SK-N-MC (cell line): ENCODE measurements around the gene NUDT12.

Experiments used
- DNase-seq: peaks from one replicate; pipeline ENCODE4 v3.0.0-alpha.2; 2011; ENCODE audit warnings: low read depth, low spot score
- H3K27ac ChIP-seq: fragments of 200-600 bp; sonication (generic); 2 replicates; pipeline ENCODE4 v1.5.1; 2016; ENCODE audit warnings: mixed run types
- H3K36me3 ChIP-seq: fragments of 200-600 bp; sonication (generic); 2 replicates; pipeline ENCODE4 v1.6.1; 2017; ENCODE audit warnings: antibody characterized with exemption, low read length, mixed read lengths; ENCODE audit not compliant: insufficient read depth
- H3K4me3 ChIP-seq: fragments of 200-600 bp; sonication (generic); 2 replicates; pipeline ENCODE4 v1.5.1; 2016
- H3K9ac ChIP-seq: fragments of 200-600 bp; sonication (generic); 2 replicates; pipeline ENCODE4 v1.8.0; 2017; ENCODE audit warnings: mixed run types, mixed read lengths; ENCODE audit not compliant: insufficient read length
- H3K9me3 ChIP-seq: fragments of 200-600 bp; sonication (generic); 2 replicates; pipeline ENCODE4 v1.6.1; 2017; ENCODE audit warnings: low read depth, mild to moderate bottlenecking, antibody characterized with exemption, low read length, moderate library complexity, mixed read lengths
- EZH2 ChIP-seq: fragments of 200-600 bp; sonication (generic); IDR thresholded peaks from one replicate; pipeline ENCODE4 v1.6.1; 2017; ENCODE audit warnings: antibody characterized with exemption
- FOXP2 ChIP-seq: optimal IDR thresholded peaks from 2 replicates; pipeline ENCODE3; 2011; ENCODE audit warnings: mild to moderate bottlenecking, moderate library complexity; ENCODE audit not compliant: insufficient read depth; ENCODE audit errors: extremely low read length, control extremely low read depth
- POLR2AphosphoS5 ChIP-seq: IDR thresholded peaks from 2 replicates; pipeline ENCODE4 v1.6.1; 2012; ENCODE audit warnings: mild to moderate bottlenecking, low read depth, low read length, borderline replicate concordance

The NUDT12 gene

DNA sequence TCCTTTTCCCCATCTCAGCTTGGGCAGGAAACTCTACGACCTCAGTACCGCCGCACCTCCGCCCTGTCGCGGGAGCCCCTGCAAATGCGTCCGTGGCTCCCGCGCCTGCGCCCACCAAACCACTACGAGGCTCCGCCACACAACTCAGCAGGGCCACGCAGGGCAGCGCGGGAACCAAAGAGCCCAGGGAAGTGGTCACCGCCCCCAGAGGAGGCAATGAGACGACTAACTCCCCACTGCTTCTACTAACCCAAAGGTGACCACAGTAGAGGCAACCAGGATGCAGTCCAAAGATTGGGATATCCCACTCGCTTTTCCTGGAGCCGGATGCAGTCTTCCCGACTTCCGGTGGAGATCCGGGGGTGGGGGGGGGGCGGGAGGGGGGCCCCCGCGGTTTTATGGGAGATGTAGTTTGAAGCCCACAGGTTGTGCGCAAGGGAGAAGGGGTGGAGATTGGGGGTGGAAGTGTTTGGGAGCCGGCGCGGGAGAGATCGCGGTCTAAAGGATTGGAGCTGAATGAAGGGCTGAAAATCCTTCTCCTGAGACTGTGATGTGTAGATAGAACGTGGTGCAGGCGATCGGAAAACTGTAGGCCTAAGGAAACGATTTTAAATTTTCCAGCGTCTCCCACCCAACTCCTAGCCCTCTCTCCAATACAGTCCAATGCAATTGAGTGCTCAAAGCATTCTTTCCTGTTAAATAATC, at the start of gene NUDT12:
NUDT12 (minus strand) TSS at position 337 of the 705 bp plus-strand sequence. CDS start 2,541 bp downstream, outside the sequence.
- no peaks in the 10 kb centered on the region for H3K9me3 ChIP-seq
- H3K9ac ChIP-seq: peak within 1 kb of the TSS; percentile 85
- peaks cover 12% of the 10 kb centered on the region for H3K36me3 ChIP-seq
- peak; percentile 32 for DNase-seq
- H3K27ac ChIP-seq: peak within 1 kb of the TSS; percentile 73
- H3K4me3 ChIP-seq: peak within 1 kb of the TSS; percentile 96
- no peak for TF ChIP-seq FOXP2
- peak; percentile 90 for TF ChIP-seq POLR2AphosphoS5

DNA sequence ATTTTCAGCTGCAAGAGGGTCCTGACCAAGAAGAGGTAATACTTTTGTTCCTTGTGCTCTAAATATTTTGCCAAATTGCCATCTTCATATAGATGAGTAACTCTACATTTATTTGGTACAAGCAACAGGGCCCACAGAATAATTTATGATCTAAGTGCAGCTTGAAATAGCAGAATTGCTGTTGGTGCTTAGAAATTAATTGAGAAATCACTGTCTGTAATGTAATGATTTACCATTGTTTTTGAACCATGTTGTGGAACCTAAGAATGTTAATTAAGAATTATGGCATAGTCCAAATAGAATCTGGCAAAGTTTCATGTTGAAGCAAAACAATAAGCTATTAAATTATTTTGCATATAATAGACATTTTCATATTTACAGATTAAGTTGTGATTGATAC, 44.8 kb upstream of the NUDT12 start:
- TF ChIP-seq FOXP2 (no peak), POLR2AphosphoS5 (no peak), EZH2 (no peak)
- Histone ChIP-seq H3K9me3 (no peaks in the 10 kb centered on the region), H3K36me3 (no peaks in the 10 kb centered on the region), H3K9ac (no peak overlapping the region), H3K4me3 (no peak overlapping the region), H3K27ac (no peak overlapping the region)
- no peak for DNase-seq

DNA sequence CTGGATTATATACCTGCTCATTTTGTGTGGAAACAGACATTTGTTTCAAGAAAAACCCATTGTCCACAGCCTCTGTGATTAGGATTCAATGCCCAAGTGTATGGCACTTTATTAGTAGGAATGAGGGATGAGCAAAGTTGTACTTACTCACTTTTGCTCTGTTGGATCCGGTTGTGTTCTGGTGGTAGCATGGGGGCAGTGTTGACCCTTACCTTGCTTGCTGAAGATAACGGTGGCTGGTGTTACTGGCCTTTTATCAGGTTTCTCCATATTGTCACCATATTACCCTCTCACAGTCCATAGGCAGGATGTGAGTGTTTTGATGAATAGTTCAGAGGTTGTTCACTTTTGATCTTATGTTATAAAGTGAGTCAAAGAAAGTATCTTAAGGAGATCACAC, 42.7 kb upstream of the NUDT12 start:
- TF ChIP-seq EZH2 (no peak), FOXP2 (no peak), POLR2AphosphoS5 (no peak)
- Histone ChIP-seq H3K9me3 (no peaks in the 10 kb centered on the region), H3K9ac (no peak overlapping the region), H3K27ac (no peak overlapping the region), H3K36me3 (no peaks in the 10 kb centered on the region), H3K4me3 (no peak overlapping the region)
- DNase-seq: no peak

DNA sequence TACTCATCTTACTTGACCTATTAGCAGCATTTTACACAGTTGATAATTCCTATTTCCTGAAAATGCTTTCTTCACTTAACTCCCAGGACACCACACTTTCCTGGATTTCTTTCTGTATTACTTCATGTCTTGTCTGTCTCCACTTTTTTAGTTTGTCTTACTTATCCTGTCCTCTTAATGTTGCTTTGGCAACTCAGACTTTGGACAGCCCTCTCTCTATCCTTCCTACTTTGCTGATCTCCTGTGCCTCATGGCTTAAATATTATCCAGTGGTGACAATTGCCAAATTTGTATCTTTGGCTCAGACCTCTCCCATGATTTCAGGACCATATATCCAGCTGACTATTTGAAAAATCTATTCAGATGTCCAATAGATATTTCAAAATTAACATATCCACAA, 39.8 kb upstream of the NUDT12 start:
- H3K9ac ChIP-seq: no peak overlapping the region

DNA sequence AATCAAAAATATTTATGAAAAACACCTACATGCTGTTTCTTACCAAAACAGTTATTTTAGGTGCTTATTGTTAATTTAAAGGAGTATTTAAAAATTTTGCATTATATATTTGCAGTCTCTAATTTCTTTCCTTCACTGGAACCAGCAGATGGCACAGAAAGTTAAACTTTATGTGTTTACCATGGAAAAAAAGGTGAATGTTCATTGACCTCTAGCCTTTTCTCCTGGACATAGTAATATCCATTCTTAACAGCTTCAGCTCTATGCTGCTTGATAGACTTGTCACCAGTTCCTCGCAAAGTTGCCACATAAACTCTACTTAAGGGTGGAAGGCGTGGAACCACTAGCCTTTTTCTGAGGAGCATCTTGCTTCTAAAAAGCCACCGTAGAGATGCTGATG, 38.7 kb upstream of the NUDT12 start:
- TF ChIP-seq POLR2AphosphoS5 (no peak), FOXP2 (no peak), EZH2 (no peak)
- H3K36me3 ChIP-seq: no peaks in the 10 kb centered on the region
- H3K4me3 ChIP-seq: no peak overlapping the region

More for the DNA sequence above, 39.8 kb upstream of the NUDT12 start:
- no peak overlapping the region for H3K4me3 ChIP-seq
- no peaks in the 10 kb centered on the region for H3K36me3 ChIP-seq
- TF ChIP-seq FOXP2 (no peak), POLR2AphosphoS5 (no peak), EZH2 (no peak)
- H3K9me3 ChIP-seq: no peaks in the 10 kb centered on the region
- no peak for DNase-seq
- H3K27ac ChIP-seq: no peak overlapping the region

DNA sequence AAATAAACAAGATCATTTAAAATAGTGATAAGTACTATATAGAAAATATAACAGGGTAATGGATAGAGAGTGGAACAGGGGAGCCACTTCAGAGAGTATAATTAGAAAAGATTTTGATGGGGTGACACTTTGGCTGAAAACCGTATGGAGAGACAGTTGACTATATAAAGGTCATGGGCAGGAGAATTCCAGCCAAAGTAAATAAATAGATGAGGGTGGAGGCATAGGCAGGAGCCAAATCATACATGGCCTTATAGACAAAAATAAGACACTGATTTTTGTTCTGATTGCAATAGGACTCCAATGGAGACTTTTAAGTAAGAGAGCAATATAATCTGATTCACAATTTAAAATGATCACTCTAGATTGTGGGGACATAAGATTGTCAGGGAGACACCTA, 37.5 kb upstream of the NUDT12 start:
- Histone ChIP-seq H3K9me3 (no peaks in the 10 kb centered on the region), H3K4me3 (no peak overlapping the region), H3K36me3 (no peaks in the 10 kb centered on the region), H3K27ac (no peak overlapping the region), H3K9ac (no peak overlapping the region)
- DNase-seq: no peak
- TF ChIP-seq FOXP2: no peak
- no peak for TF ChIP-seq EZH2
- no peak for TF ChIP-seq POLR2AphosphoS5

More for the DNA sequence above, 38.7 kb upstream of the NUDT12 start:
- Histone ChIP-seq H3K9ac (no peak overlapping the region), H3K27ac (no peak overlapping the region), H3K9me3 (no peaks in the 10 kb centered on the region)
- no peak for DNase-seq

DNA sequence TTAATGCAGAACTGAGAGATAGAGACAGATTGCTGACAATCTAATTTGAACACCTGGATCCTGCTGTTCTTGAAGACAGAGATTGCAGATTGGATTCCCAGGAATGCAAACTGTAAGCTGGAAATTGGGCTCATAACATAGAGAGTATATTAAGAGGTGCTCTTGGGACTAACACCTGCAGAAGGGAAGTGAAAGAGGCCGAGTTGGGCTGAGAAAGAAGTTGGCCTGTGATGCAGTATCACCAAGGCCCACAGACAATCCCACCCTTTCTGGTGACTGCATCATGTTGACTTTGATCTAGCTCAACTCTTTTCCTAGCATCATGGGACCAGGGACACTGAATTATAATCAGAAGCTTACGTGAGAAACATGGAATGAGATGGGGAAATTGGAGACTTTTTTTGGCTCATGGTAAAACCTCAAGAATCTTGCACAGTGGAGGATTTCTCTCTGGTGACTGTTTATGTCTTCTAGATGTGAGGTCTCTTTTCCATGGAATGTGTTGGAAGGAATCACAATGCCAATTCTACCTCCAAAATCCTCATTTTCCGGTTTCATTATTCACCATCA, 36.5 kb upstream of the NUDT12 start:
- no peak for DNase-seq
- no peaks in the 10 kb centered on the region for H3K36me3 ChIP-seq
- no peak overlapping the region for H3K9ac ChIP-seq
- TF ChIP-seq EZH2 (no peak), POLR2AphosphoS5 (no peak), FOXP2 (no peak)
- no peak overlapping the region for H3K27ac ChIP-seq
- no peaks in the 10 kb centered on the region for H3K9me3 ChIP-seq
- no peak overlapping the region for H3K4me3 ChIP-seq

DNA sequence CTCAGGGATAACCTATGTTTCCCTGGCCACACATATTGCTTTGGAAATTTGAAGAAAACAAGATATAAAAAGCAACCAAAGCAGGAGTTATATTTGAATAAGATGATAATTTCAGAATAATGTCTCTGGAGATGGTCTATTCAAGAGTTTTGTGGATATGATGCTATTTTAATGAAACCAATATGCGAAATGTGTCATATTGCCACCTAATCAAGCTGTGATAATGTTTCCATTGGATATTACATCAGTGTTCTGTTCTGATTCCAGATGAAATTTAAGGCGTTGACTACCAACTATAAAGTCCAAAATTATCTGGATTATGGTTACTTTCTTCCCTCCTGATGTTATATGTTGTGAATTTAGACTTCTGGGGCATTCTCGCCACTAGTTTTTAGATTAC, 27.6 kb upstream of the NUDT12 start:
- H3K9me3 ChIP-seq: no peaks in the 10 kb centered on the region
- DNase-seq: no peak
- TF ChIP-seq EZH2 (no peak), POLR2AphosphoS5 (no peak), FOXP2 (no peak)
- no peaks in the 10 kb centered on the region for H3K36me3 ChIP-seq
- H3K4me3 ChIP-seq: no peak overlapping the region
- no peak overlapping the region for H3K9ac ChIP-seq
- no peak overlapping the region for H3K27ac ChIP-seq
